ENCODE results near the gene GLRA2. TPM values are rescaled to one million over a fixed set of nuclear protein-coding genes. Genes with fewer than 3 reads are reported as not detected.

The GLRA2 gene
- total RNA-seq, 4 donors from 2014 or later: not detected

DNA sequence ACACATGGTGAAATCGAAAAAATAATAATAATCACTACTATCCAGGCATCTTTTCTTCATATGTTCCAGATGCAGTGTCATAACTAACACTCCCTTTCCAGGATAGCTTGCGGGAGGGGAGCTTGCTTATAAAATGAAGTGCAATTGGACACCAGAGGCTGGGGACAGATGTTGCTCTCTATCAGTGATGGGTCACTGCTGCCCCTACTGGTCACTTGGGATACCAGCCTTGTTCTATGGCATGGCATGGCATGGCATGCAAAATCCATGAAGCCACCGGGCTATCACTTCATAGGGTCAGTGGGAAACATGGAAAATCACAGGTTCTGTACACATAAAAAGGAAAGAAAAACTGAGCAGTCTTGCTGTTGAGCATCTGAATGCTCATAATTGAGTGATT is 168.1 kb downstream of the GLRA2 start:
- intact Hi-C loops (cut with DNase I): no loop called here
- TF ChIP-seq POLR2A (IDR thresholded peaks at IDR 0.05): no peak
- TF ChIP-seq, protein P1, sequence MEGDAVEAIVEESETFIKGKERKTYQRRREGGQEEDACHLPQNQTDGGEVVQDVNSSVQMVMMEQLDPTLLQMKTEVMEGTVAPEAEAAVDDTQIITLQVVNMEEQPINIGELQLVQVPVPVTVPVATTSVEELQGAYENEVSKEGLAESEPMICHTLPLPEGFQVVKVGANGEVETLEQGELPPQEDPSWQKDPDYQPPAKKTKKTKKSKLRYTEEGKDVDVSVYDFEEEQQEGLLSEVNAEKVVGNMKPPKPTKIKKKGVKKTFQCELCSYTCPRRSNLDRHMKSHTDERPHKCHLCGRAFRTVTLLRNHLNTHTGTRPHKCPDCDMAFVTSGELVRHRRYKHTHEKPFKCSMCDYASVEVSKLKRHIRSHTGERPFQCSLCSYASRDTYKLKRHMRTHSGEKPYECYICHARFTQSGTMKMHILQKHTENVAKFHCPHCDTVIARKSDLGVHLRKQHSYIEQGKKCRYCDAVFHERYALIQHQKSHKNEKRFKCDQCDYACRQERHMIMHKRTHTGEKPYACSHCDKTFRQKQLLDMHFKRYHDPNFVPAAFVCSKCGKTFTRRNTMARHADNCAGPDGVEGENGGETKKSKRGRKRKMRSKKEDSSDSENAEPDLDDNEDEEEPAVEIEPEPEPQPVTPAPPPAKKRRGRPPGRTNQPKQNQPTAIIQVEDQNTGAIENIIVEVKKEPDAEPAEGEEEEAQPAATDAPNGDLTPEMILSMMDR (IDR thresholded peaks at IDR 0.05): peak in 4 of 6 experiments; percentile 5 to 34 (median 29)
- H3K27me3 ChIP-seq: no peaks in the 10 kb centered on the region

DNA sequence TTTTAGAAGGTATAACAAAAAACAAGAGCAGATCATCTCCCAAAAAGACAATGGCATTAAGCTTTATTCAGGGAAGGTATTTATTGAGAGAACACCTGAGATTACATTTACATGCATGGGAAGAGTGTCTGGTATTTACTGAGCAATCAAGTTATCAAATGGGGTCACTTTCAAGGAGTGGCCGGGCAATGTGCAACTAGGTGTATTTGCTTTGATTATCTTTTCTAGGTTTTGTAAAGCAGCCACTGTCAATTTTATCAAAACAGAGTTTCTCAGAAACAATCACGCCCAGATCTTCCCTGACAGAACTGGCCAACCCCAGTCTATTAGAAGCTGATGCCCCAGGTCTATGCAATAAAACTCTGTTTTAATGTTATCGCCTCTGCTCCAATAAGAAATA is 169.5 kb downstream of the GLRA2 start:
- H3K4me3 ChIP-seq: no peak overlapping the region
- H3K9me3 ChIP-seq: no peaks in the 10 kb centered on the region
- WGBS, 2 donors: 71 to 86% methylated on average over 3 of the region's 3 CpGs
- no peak overlapping the region for H3K27ac ChIP-seq
- no peaks in the 10 kb centered on the region for H3K27me3 ChIP-seq
- TF ChIP-seq, protein P1 (IDR thresholded peaks at IDR 0.05): no peak
- no peak for TF ChIP-seq POLR2A (IDR thresholded peaks at IDR 0.05)
- no peaks in the 10 kb centered on the region for H3K36me3 ChIP-seq
- H3K4me1 ChIP-seq: no peaks in the 10 kb centered on the region
- DNase-seq: no peak
- intact Hi-C loops (cut with DNase I): no loop called here

More for the DNA sequence above, 168.1 kb downstream of the GLRA2 start:
- Histone ChIP-seq H3K36me3 (no peaks in the 10 kb centered on the region), H3K4me1 (no peaks in the 10 kb centered on the region), H3K4me3 (no peak overlapping the region), H3K27ac (no peak overlapping the region), H3K9me3 (no peaks in the 10 kb centered on the region)
- WGBS, 2 donors: 56 to 59% methylated on average over 3 of the region's 3 CpGs
- DNase-seq: no peak

DNA sequence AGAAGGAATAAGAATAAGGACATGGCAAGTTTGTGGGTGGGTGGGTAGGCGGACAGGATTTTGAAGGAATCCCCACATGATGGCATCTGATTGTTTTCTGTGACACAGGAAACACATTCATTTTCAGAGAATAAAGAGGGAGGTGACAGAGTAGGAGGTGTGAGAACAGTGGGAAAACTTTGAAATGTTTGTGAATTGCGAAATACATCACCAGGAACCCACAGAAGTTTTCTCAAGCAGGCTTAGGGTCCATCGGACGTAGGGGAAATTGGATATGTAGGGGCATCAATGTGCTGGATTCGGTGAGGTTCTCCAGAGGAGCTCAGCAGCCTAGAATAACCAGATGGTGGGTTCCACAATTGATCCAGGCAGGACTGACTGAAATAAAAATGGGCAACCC is 171.6 kb downstream of the GLRA2 start:
- DNase-seq: no peak
- WGBS, 2 donors: 65 to 67% methylated on average over 5 of the region's 5 CpGs
- intact Hi-C loops (cut with DNase I): no loop called here
- H3K27me3 ChIP-seq: no peaks in the 10 kb centered on the region
- no peak overlapping the region for H3K4me3 ChIP-seq
- no peak overlapping the region for H3K27ac ChIP-seq
- H3K9me3 ChIP-seq: no peaks in the 10 kb centered on the region
- H3K36me3 ChIP-seq: no peaks in the 10 kb centered on the region
- H3K4me1 ChIP-seq: no peaks in the 10 kb centered on the region
- no peak for TF ChIP-seq POLR2A (IDR thresholded peaks at IDR 0.05)
- TF ChIP-seq, protein P1 (IDR thresholded peaks at IDR 0.05): no peak

DNA sequence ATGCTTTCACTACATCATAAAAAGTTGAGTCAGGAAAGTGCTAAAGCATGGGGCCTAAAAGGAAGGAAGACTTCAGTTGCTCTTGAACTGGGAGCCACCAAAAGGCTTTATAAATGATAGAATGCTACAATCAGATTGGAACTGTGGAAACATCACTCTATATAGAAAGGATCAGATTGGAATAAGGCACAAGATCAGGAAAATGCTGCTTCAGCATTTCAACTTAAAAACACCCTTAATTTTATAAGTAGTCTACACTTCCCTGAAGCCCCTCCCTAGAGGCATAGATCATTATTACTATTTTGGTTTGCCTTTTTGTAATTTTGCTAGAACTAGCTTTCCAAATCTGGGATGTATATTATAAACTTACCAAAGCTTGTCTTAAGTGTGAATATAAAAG is 172.8 kb downstream of the GLRA2 start:
- Histone ChIP-seq H3K4me1 (no peaks in the 10 kb centered on the region), H3K36me3 (no peaks in the 10 kb centered on the region), H3K27me3 (no peaks in the 10 kb centered on the region), H3K4me3 (no peak overlapping the region), H3K27ac (no peak overlapping the region), H3K9me3 (no peaks in the 10 kb centered on the region)
- DNase-seq: no peak
- intact Hi-C loops (cut with DNase I): no loop called here
- TF ChIP-seq, protein P1 (IDR thresholded peaks at IDR 0.05): no peak
- no peak for TF ChIP-seq POLR2A (IDR thresholded peaks at IDR 0.05)

DNA sequence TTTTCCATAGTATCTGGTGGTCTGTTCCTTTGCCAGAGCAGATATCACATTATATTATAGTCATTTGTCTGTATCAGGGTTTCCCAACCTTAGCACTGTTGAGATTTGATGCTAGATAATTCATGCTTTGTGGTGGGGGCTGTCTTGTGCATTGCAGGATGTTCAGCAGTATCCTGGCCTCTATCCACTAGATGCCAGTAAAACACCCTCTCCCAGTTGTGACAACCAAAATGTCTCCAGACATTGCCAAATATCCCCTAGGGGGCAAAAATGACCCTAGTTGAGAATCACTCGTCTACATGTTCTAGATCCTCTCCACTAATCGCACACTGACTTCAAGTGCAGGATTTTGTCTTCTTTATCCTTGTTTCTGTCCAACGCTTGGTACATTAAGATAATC is 182.8 kb downstream of the GLRA2 start:
- TF ChIP-seq, protein P1 (IDR thresholded peaks at IDR 0.05): no peak
- TF ChIP-seq POLR2A (IDR thresholded peaks at IDR 0.05): no peak
- intact Hi-C loops (cut with DNase I): no loop called here
- Histone ChIP-seq H3K4me3 (no peak overlapping the region), H3K27ac (no peak overlapping the region), H3K36me3 (no peaks in the 10 kb centered on the region), H3K4me1 (no peaks in the 10 kb centered on the region), H3K9me3 (no peaks in the 10 kb centered on the region), H3K27me3 (no peaks in the 10 kb centered on the region)
- 83 to 86% methylated on average over 3 of the region's 3 CpGs for WGBS, 2 donors
- no peak for DNase-seq

Measured in esophagus squamous epithelium (tissue), 5 donors.